NCI-H1105 (cell line): Measurements from ENCODE around the gene RBM45.
"Not testable (repeated sequence)": the region's sequence is repeated elsewhere in the genome, so short reads cannot be mapped to it uniquely, and the experiment has no call there.

ENCODE experiments used
- DNase-seq: peaks from one replicate; lab custom pipeline; 2025; lab: John Stamatoyannopoulos, UW

The RBM45 gene

GRCh38 chr2:178112202-178113152 is at the start of gene RBM45:
Gene RBM45, plus strand, starts transcription at chr2:178112437. Its CDS starts 110 bp downstream, at chr2:178112547.
- peak; percentile 84 for DNase-seq

GRCh38 chr2:178066324-178066723 is 45.9 kb upstream of the RBM45 start:
- no peak for DNase-seq

GRCh38 chr2:178066890-178067669 is 45.2 kb upstream of the RBM45 start:
- DNase-seq, result no peak

- no peak for DNase-seq
These were observed 43.3 kb upstream of the RBM45 start for GRCh38 chr2:178068823-178069454.

- DNase-seq, result no peak
These were observed 42.7 kb upstream of the RBM45 start for GRCh38 chr2:178069551-178069950.

GRCh38 chr2:178070824-178071223 is 41.4 kb upstream of the RBM45 start:
- DNase-seq, result no peak

GRCh38 chr2:178072000-178072382 is 40.2 kb upstream of the RBM45 start:
- DNase-seq, result no peak

- peak; percentile 56 for DNase-seq
These were observed 39.6 kb upstream of the RBM45 start, which contains the start of gene PDE11A for GRCh38 chr2:178072383-178073301. Gene PDE11A, minus strand, starts transcription at chr2:178072777. Its CDS starts 340 bp downstream, at chr2:178072437.

GRCh38 chr2:178074123-178075005 is 37.9 kb upstream of the RBM45 start:
- no peak for DNase-seq

GRCh38 chr2:178075006-178075326 is 37.3 kb upstream of the RBM45 start:
- DNase-seq, result no peak

GRCh38 chr2:178076130-178076529 is 36.1 kb upstream of the RBM45 start:
- no peak for DNase-seq

- DNase-seq, result not testable (repeated sequence)
These were observed 33.0 kb upstream of the RBM45 start for GRCh38 chr2:178079279-178079678.

- DNase-seq, result no peak
These were observed 29.7 kb upstream of the RBM45 start for GRCh38 chr2:178082408-178083045.

GRCh38 chr2:178084273-178084672 is 28.0 kb upstream of the RBM45 start:
- no peak for DNase-seq

- no peak for DNase-seq
These were observed 23.4 kb upstream of the RBM45 start for GRCh38 chr2:178088774-178089270.

- DNase-seq, result no peak
These were observed 18.8 kb upstream of the RBM45 start for GRCh38 chr2:178093471-178093870.

GRCh38 chr2:178101321-178102079 is 10.7 kb upstream of the RBM45 start:
- DNase-seq, result no peak

GRCh38 chr2:178105566-178105965 is 6.7 kb upstream of the RBM45 start:
- DNase-seq, result no peak

GRCh38 chr2:178106053-178106452 is 6.2 kb upstream of the RBM45 start:
- DNase-seq, result no peak
